ENCODE data around the gene CEMP1. TPM values are rescaled to one million over a fixed set of nuclear protein-coding genes. Genes with fewer than 3 reads are reported as not detected.

CEMP1 gene
- total RNA-seq, 1 donor from 2014 or later: 0.62 TPM

GRCh38 chr16:2511128-2511800, 19.9 kb downstream of the CEMP1 start:
- Mint-ChIP-seq H3K27ac (peak overlapping the region; percentile 80), H3K9me3 (ENCODE audit: low read depth) (no peaks in the 10 kb centered on the region), H3K36me3 (ENCODE audit: insufficient read depth) (peaks cover 1% of the 10 kb centered on the region), H3K4me3 (ENCODE audit: low read depth) (no peak overlapping the region), H3K27me3 (no peaks in the 10 kb centered on the region), H3K4me1 (ENCODE audit: low read depth) (peaks cover 29% of the 10 kb centered on the region)
- TF ChIP-seq, protein P1, sequence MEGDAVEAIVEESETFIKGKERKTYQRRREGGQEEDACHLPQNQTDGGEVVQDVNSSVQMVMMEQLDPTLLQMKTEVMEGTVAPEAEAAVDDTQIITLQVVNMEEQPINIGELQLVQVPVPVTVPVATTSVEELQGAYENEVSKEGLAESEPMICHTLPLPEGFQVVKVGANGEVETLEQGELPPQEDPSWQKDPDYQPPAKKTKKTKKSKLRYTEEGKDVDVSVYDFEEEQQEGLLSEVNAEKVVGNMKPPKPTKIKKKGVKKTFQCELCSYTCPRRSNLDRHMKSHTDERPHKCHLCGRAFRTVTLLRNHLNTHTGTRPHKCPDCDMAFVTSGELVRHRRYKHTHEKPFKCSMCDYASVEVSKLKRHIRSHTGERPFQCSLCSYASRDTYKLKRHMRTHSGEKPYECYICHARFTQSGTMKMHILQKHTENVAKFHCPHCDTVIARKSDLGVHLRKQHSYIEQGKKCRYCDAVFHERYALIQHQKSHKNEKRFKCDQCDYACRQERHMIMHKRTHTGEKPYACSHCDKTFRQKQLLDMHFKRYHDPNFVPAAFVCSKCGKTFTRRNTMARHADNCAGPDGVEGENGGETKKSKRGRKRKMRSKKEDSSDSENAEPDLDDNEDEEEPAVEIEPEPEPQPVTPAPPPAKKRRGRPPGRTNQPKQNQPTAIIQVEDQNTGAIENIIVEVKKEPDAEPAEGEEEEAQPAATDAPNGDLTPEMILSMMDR (IDR thresholded peaks at IDR 0.05; ENCODE audit: unreplicated experiment): no peak
- no peak for DNase-seq (ENCODE audit: low spot score, unreplicated experiment)

- DNase-seq (ENCODE audit: low spot score, unreplicated experiment): no peak
- Mint-ChIP-seq H3K9me3 (ENCODE audit: low read depth) (no peaks in the 10 kb centered on the region), H3K4me3 (ENCODE audit: low read depth) (no peak overlapping the region), H3K27me3 (no peaks in the 10 kb centered on the region), H3K27ac (no peak overlapping the region), H3K36me3 (ENCODE audit: insufficient read depth) (peaks cover 3% of the 10 kb centered on the region), H3K4me1 (ENCODE audit: low read depth) (peaks cover 13% of the 10 kb centered on the region)
- TF ChIP-seq, protein P1 (IDR thresholded peaks at IDR 0.05; ENCODE audit: unreplicated experiment): no peak
These were observed 22.3 kb downstream of the CEMP1 start for GRCh38 chr16:2508722-2509400.

GRCh38 chr16:2507665-2508064, 23.5 kb downstream of the CEMP1 start:
- Mint-ChIP-seq H3K36me3 (ENCODE audit: insufficient read depth) (peaks cover 3% of the 10 kb centered on the region), H3K9me3 (ENCODE audit: low read depth) (no peaks in the 10 kb centered on the region), H3K4me1 (ENCODE audit: low read depth) (peaks cover 7% of the 10 kb centered on the region), H3K4me3 (ENCODE audit: low read depth) (no peak overlapping the region), H3K27me3 (no peaks in the 10 kb centered on the region), H3K27ac (no peak overlapping the region)
- DNase-seq (ENCODE audit: low spot score, unreplicated experiment): no peak
- TF ChIP-seq, protein P1 (IDR thresholded peaks at IDR 0.05; ENCODE audit: unreplicated experiment): no peak

GRCh38 chr16:2507052-2507659, 24.1 kb downstream of the CEMP1 start:
- TF ChIP-seq, protein P1 (IDR thresholded peaks at IDR 0.05; ENCODE audit: unreplicated experiment): no peak
- H3K27ac Mint-ChIP-seq: no peak overlapping the region
- H3K36me3 Mint-ChIP-seq (ENCODE audit: insufficient read depth): peaks cover 3% of the 10 kb centered on the region
- no peaks in the 10 kb centered on the region for H3K9me3 Mint-ChIP-seq (ENCODE audit: low read depth)
- no peaks in the 10 kb centered on the region for H3K27me3 Mint-ChIP-seq
- no peak overlapping the region for H3K4me3 Mint-ChIP-seq (ENCODE audit: low read depth)
- no peak for DNase-seq (ENCODE audit: low spot score, unreplicated experiment)
- H3K4me1 Mint-ChIP-seq (ENCODE audit: low read depth): peaks cover 2% of the 10 kb centered on the region

DNA sequence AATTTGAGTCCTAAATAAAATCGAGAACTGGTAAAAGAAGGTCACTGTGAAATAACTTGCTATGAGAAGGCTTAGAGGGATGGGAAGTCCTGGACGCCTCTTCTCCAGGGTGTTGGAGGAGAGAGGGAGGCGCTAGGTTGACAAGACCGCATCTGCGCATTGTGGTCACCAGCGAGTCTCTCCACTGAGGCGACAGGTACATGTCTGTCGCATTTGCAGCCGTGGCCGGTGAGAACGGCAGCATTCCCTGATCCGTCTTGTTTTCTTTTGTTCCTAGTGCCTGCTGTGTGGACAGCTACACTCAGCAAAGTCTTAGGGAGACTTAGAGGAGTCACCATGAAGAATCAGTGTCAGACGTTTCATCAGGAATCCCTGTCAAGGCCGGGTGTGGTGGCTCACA, 25.5 kb downstream of the CEMP1 start:
- no peaks in the 10 kb centered on the region for H3K4me1 Mint-ChIP-seq (ENCODE audit: low read depth)
- no peaks in the 10 kb centered on the region for H3K9me3 Mint-ChIP-seq (ENCODE audit: low read depth)
- H3K4me3 Mint-ChIP-seq (ENCODE audit: low read depth): no peak overlapping the region
- peak overlapping the region; percentile 59 for H3K27ac Mint-ChIP-seq
- peaks cover 3% of the 10 kb centered on the region for H3K36me3 Mint-ChIP-seq (ENCODE audit: insufficient read depth)
- TF ChIP-seq, protein P1 (IDR thresholded peaks at IDR 0.05; ENCODE audit: unreplicated experiment): no peak
- DNase-seq (ENCODE audit: low spot score, unreplicated experiment): no peak
- H3K27me3 Mint-ChIP-seq: no peaks in the 10 kb centered on the region

Measured in progenitor cell of endocrine pancreas (in vitro differentiated cells).